ENCODE data around the gene TBX1. TPM values are rescaled to one million over a fixed set of nuclear protein-coding genes. Genes with fewer than 3 reads are reported as not detected.

Gene TBX1
- total and polyA plus RNA-seq, 10 of the 15 experiments (the other 5 are each of a cell fraction or from before 2014, with no cell fraction given): not detected

DNA sequence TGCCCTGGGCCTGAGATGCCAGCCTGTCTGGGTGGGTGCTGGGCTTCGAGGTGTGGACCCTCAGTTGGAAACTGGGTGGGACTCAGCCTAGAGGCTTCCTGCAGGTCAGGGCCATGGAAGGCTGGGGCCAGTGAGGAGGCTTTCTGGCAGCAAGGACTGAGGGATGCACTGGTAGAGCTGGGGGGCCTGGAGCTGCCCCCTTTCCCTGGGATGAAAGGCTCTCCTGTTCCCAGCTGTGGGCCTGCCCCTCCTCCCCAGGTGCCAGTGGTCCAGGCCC lies 43.8 kb upstream of the TBX1 start (continued):
- TF ChIP-seq, protein P1, sequence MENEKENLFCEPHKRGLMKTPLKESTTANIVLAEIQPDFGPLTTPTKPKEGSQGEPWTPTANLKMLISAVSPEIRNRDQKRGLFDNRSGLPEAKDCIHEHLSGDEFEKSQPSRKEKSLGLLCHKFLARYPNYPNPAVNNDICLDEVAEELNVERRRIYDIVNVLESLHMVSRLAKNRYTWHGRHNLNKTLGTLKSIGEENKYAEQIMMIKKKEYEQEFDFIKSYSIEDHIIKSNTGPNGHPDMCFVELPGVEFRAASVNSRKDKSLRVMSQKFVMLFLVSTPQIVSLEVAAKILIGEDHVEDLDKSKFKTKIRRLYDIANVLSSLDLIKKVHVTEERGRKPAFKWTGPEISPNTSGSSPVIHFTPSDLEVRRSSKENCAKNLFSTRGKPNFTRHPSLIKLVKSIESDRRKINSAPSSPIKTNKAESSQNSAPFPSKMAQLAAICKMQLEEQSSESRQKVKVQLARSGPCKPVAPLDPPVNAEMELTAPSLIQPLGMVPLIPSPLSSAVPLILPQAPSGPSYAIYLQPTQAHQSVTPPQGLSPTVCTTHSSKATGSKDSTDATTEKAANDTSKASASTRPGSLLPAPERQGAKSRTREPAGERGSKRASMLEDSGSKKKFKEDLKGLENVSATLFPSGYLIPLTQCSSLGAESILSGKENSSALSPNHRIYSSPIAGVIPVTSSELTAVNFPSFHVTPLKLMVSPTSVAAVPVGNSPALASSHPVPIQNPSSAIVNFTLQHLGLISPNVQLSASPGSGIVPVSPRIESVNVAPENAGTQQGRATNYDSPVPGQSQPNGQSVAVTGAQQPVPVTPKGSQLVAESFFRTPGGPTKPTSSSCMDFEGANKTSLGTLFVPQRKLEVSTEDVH (IDR thresholded peaks at IDR 0.05; ENCODE audit: low read depth, partially characterized antibody): no peak

DNA sequence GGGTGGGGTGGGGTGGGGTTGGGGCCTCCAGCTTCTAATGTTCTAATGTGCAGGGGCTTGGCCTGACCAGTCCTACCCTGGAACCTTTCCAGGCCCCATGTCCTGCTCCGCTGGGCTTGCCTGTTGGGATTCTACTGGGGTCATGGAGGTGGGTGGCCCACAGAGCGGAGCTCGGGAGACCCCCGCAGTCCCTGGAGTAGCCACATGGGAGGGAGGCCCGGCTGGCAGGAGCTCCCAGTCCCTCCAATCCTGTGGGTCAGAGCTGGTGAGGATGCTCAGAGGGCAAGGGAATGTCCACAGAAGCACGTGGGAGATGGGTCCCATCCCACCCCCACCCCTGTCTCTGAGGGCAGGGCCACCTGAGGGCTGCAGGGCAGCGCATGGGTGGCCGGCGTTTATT lies 43.4 kb upstream of the TBX1 start:
- Histone ChIP-seq H3K4me1 (ENCODE audit: control insufficient read depth, insufficient read depth, low read length) (peaks cover 9% of the 10 kb centered on the region), H2AFZ (ENCODE audit: control insufficient read depth, low read depth, low read length) (no peak overlapping the region), H4K20me1 (ENCODE audit: control insufficient read depth, insufficient read depth) (no peaks in the 10 kb centered on the region), H3K4me2 (ENCODE audit: control insufficient read depth, insufficient read depth) (no peak overlapping the region), H3K4me3 (no peak overlapping the region), H3K9ac (ENCODE audit: control insufficient read depth, insufficient read depth, low read length) (no peak overlapping the region), H3K36me3 (ENCODE audit: control insufficient read depth in 2 of 2, insufficient read depth in 2 of 2, low read length in 1 of 2) (no peaks in the 10 kb centered on the region), H3K79me2 (ENCODE audit: control insufficient read depth, insufficient read depth, low read length) (no peaks in the 10 kb centered on the region), H3K9me3 (replicated peaks; ENCODE audit: control insufficient read depth, insufficient read depth, low read length) (no peaks in the 10 kb centered on the region), H3K27ac (ENCODE audit: control insufficient read depth, insufficient read depth) (no peak overlapping the region), H3K27me3 (replicated peaks in 1 of 2; ENCODE audit: control insufficient read depth in 2 of 2, insufficient read depth in 2 of 2, low read length in 1 of 2) (peaks cover 2 to 4% of the 10 kb centered on the region in 2 experiments; a peak in 3 of 4 replicates)
- TF ChIP-seq, protein P2, sequence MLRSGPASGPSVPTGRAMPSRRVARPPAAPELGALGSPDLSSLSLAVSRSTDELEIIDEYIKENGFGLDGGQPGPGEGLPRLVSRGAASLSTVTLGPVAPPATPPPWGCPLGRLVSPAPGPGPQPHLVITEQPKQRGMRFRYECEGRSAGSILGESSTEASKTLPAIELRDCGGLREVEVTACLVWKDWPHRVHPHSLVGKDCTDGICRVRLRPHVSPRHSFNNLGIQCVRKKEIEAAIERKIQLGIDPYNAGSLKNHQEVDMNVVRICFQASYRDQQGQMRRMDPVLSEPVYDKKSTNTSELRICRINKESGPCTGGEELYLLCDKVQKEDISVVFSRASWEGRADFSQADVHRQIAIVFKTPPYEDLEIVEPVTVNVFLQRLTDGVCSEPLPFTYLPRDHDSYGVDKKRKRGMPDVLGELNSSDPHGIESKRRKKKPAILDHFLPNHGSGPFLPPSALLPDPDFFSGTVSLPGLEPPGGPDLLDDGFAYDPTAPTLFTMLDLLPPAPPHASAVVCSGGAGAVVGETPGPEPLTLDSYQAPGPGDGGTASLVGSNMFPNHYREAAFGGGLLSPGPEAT (IDR thresholded peaks at IDR 0.05; ENCODE audit: low read depth): no peak
- WGBS (ENCODE audit: insufficient coverage, insufficient replicate concordance, low lambda C conversion rate, missing lambda C conversion rate): 64% methylated on average over 9 of the region's 9 CpGs
- no peak for FAIRE-seq
- intact Hi-C loops (cut with micrococcal nuclease; ENCODE audit: unreplicated experiment) (no loop called here), in situ Hi-C loops (cut with MboI) (no loop called here)
- no peak for ATAC-seq
- DNase-seq (ENCODE audit: low read depth, low spot score): no peak
- SMC1A ChIA-PET (ENCODE audit: uncharacterized antibody, unreplicated experiment): no interaction called here
- BruUV-seq (replicated peaks): no TSS peak
- RAD21 ChIA-PET (ENCODE audit: unreplicated experiment): no interaction called here
- POLR2A ChIA-PET: no interaction called here
- CTCF ChIA-PET: no interaction called here
